ELR (cell line): ENCODE results near the gene C15orf39.
"Not testable (repeated sequence)": the region's sequence is repeated elsewhere in the genome, so short reads cannot be mapped to it uniquely, and the experiment has no call there.

Experiments
- DNase-seq: peaks from one replicate; pipeline ENCODE4 v3.0.0-alpha.2; 2015; ENCODE audit warnings: low read depth

C15orf39 gene

GRCh38 chr15:75201616-75202250, at the start of gene C15orf39:
Gene C15orf39 (plus strand): TSS chr15:75201882. CDS start chr15:75206049, 4,167 bp downstream.
- peak; percentile 73 for DNase-seq

- no peak for DNase-seq
Measured at GRCh38 chr15:75152382-75153079, 49.2 kb upstream of the C15orf39 start.

GRCh38 chr15:75153087-75153486, 48.6 kb upstream of the C15orf39 start:
- DNase-seq = peak; percentile 53

- DNase-seq = no peak
Measured at GRCh38 chr15:75153565-75154276, 48.0 kb upstream of the C15orf39 start.

- DNase-seq = no peak
Measured at GRCh38 chr15:75154461-75155062, 47.1 kb upstream of the C15orf39 start.

- no peak for DNase-seq
Measured at GRCh38 chr15:75156326-75157215, 45.1 kb upstream of the C15orf39 start.

- no peak for DNase-seq
Measured at GRCh38 chr15:75158402-75158801, 43.3 kb upstream of the C15orf39 start.

- no peak for DNase-seq
Measured at GRCh38 chr15:75159244-75159643, 42.4 kb upstream of the C15orf39 start.

- DNase-seq = no peak
Measured at GRCh38 chr15:75161106-75161916, 40.4 kb upstream of the C15orf39 start.

- no peak for DNase-seq
Measured at GRCh38 chr15:75161917-75162414, 39.7 kb upstream of the C15orf39 start.

- no peak for DNase-seq
Measured at GRCh38 chr15:75163150-75163564, 38.5 kb upstream of the C15orf39 start.

GRCh38 chr15:75164625-75165350, 36.9 kb upstream of the C15orf39 start:
- DNase-seq = no peak

- not testable (repeated sequence) for DNase-seq
Measured at GRCh38 chr15:75166489-75167063, 35.1 kb upstream of the C15orf39 start.

- DNase-seq = peak; percentile 80
Measured at GRCh38 chr15:75167588-75168350, 33.9 kb upstream of the C15orf39 start.

- no peak for DNase-seq
Measured at GRCh38 chr15:75168374-75168773, 33.3 kb upstream of the C15orf39 start.

GRCh38 chr15:75170203-75170602, 31.5 kb upstream of the C15orf39 start:
- DNase-seq = no peak

GRCh38 chr15:75170711-75171341, 30.9 kb upstream of the C15orf39 start:
- no peak for DNase-seq

- peak; percentile 88 for DNase-seq
Measured at GRCh38 chr15:75171408-75171807, 30.3 kb upstream of the C15orf39 start.
